CD4-positive, alpha-beta T cell treated with Interleukin-2 at 100 ng/mL for 4 hours (primary cell): Measurements from ENCODE around the gene KLF13.

Experiments used
- DNase-seq: peaks from one replicate; pipeline ENCODE4 v3.0.0-alpha.2; 2020; ENCODE audit warnings: low spot score

Gene KLF13

DNA sequence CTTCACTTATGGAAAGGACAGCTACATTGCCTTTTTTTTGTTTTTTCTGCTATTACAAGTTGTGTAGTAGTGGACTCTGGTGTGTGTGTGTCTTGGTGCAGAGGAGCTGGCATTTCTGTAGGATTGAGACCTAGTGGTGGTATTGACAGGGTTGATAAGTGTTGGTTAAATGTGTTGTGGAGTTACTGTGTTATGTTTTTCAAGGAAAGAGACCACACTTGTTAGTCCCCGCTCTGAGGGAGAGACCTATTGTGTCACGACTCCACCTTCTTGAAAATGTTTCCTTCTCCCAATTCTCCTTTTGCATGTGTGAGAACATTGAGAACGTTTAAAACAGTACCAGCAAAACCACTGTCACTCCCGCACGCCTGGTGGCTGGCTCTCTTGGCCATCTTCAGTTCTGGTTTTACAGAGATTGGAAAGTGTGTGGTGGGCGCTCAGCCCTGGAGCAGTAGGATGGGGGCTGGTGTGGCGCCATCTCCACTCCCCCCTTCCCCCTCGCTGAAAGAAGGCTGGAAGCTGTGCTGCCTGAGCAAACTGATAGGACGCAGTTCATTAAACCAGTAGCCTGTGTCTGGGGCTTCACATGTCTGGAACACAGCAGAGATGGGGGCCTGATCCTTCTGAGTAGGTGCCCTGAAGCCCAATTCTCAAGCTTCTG lies 5.5 kb downstream of the KLF13 start:
- DNase-seq = no peak

- DNase-seq = no peak
Observed at GRCh38 chr15:31332681-31333071, 6.0 kb downstream of the KLF13 start.

DNA sequence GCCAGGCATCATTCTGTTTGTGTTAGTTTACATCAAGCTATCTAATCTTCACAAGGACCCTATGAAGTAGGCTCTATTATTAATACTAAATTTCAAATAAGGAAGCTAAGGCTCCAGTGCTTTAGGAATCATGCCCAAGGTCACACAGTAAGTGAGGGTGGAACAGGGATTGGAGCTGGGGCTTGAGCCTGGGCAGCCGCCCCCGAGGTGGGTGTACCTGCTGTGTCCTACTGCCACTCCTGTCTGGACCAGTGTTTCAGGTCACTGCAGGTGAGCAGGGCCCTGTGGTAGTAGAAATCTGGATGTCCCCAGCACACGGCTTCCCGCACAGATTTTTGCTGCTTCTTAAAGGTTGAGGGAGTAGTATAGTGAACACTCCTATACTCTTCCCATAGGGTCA lies 6.5 kb downstream of the KLF13 start:
- DNase-seq = no peak

DNA sequence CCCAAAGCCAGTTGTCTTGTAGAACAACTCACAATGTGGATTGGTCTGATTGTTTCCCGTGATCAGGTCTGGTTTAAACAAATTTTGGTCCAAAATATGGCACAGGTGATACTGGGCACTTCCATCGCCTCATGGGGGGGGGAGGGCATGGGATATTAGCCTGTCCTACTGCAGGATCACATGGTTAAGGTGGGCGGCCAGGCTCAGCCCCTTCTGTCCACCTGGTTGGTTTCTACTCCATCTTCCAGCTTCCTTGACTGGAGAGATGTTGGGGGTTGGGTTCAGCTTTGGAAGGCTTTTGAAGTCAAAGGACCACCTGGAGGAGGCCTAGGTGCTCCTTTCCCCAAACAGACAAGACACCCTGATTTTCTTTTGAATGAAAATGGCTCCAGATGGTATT lies 7.2 kb downstream of the KLF13 start:
- DNase-seq = no peak

DNA sequence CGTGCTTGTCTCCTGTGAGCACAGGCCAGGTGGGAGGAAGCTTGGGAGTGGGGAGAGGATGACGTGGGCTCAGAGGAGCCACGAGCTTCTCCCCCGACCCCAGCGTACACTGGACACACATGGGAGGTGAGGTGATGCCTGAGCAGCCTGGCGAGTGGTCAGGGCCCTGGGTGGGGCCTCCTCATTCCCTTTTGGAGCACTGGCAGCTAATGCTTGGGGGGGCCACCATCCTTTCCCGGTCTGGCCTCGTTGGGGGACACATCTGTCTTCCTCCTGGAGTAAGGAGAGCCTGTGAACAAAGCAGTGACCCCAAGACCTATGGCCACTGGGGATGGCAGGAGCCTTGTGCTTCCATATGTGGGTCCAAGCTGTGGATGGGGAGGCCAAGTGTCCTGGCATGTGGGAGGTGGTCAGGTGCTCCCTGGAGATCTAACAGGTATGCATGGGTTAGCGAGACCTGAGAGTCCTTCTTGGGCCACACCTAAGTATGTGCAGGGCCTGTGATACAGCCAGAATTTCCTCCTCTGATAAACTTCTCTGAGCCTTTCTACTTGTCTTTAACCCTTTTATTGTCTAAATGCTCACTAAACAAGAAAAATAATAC lies 9.5 kb downstream of the KLF13 start:
- no peak for DNase-seq

DNA sequence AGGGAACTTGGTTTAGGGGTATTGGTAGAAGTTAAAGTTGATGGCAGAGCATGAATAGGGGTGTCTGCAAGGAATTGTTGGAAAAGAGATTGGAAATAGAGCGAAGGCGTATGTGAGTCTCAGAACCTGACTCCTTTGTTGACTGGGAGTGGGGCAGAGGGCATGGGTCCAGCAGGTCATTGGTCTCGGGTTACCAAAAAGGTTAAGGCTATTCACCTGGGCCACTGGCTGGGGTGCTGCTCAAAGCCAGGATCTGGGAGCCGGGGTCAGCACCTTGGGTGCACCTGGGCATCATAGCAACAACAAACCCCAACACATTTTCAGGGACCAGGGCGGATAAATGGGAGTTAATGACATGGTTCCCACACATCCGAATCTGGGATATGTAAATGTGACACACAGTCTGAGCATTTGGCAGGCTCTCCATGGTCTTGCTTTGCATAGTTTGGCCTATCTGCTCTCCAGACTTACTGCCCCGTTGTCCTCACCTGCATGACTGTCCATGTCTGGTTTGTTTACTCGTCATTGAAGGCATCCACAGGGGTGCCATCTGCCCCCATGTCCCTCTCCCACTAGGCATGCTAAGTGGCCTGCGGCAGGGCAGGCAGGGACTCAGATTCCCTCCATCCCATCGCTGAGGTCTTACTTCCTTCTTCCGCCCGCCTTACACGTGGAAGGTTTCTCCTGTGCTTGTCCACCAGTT lies 10.1 kb downstream of the KLF13 start:
- no peak for DNase-seq

DNA sequence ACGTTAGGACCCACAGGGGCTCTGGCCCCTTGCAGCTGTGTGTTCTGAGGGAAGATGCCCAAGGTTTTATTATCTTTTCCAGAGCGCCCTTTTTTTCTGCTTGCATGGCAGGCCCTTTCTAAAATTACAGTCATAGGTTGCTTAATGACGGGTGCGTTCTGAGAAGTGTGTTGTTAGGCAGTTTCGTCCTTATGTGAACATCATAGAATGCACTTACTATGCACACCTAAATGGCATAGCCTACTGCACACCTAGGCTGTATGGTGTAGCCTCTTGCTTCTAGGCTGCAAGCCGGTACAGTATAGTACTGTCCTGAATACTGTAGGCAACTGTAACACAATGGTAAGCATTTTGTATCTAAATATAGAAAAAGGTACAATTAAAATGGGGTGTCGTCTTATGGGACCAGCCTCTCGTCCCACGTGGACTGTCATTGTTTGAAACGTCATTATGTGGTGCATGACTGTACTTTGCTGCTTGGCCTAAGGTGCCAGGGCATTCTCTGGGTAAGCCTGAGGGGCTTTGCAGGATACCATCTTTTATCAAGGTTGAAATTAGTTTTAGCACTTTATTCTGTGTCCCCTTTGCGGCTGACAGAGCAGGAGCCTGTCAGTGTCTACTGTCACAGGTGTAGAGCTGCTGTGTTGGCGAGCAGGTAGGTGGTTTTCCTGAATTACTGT lies 10.9 kb downstream of the KLF13 start:
- no peak for DNase-seq

- no peak for DNase-seq
Observed at GRCh38 chr15:31338318-31338878, 11.8 kb downstream of the KLF13 start.

- no peak for DNase-seq
Observed at GRCh38 chr15:31338879-31339557, 12.4 kb downstream of the KLF13 start.

DNA sequence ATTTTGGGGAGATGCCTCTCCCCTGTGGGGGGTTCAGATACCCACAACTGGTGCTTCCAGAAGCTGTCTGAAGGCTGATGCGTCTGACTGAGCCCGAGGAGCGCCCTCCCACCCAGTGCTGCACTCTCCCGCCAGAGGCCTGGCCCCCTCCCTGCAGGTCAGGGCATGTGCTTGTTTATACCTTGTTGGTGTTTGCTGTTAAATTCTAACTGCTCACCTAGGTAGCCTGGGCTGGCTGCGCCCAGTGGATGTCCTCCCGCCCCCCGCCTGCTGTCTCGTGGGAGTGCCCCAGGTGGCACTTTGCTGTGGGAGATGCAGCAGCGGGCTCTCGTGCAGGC lies 12.9 kb downstream of the KLF13 start:
- DNase-seq = no peak

DNA sequence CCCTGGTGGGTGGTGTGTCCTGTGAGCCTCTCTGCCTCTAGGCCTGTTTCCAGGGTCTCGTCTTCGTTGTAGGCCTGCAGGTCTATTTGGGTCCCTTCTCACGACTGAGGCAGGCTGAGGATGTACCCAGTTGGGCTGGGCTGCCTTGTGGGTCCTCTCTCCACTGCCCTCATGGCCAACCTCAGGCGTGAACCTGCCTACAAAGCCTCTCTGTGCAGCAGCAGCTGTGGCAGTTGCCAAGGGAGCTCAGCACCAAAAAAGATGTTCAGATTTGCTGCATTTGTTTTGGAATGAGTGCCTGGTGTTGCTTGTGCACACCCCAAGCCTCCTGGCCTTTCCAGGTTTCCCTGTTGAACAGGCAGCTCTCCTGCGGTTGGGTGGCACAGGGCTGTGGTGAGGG lies 13.4 kb downstream of the KLF13 start:
- DNase-seq = no peak

DNA sequence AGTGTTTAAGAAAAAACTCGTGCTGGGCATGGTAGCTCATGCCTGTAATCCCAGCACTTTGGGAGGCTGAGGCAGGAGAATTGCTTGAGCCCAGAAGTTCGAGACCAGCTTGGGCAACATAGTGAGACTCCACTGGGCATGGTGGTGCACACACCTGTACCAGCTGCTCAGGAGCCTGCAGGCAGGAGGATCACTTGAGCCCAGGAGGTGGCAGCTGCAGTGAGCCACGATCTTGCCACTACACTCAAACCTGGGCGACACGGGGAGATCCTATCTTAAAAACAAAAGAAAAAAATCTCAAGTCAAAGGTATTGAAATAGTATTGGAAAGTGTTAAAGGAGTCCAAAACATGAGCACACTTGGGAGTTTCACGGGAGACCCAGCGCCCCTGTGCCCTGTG lies 14.0 kb downstream of the KLF13 start:
- no peak for DNase-seq

DNA sequence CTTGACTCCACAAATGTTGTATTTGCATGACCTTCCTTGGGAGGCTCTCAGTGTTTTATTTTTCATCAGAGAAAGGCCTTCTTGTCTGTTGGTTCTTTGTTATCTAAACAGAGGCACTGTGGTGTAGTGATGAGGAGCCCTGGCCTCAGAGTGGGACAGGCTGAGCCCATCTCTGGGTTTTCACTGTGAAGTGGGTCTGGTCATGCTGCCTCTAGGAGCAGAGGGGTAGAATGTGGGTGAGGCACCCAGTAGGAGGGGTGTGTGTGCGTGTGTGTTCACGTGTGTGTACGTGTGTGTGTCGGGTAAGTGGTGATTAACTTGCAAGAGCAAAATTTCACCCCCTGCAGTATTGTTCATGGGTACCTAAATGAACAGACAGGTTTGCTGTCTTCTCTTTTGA lies 14.4 kb downstream of the KLF13 start:
- peak; percentile 51 for DNase-seq

- peak; percentile 62 for DNase-seq
Observed at GRCh38 chr15:31341496-31342195, 15.0 kb downstream of the KLF13 start.

DNA sequence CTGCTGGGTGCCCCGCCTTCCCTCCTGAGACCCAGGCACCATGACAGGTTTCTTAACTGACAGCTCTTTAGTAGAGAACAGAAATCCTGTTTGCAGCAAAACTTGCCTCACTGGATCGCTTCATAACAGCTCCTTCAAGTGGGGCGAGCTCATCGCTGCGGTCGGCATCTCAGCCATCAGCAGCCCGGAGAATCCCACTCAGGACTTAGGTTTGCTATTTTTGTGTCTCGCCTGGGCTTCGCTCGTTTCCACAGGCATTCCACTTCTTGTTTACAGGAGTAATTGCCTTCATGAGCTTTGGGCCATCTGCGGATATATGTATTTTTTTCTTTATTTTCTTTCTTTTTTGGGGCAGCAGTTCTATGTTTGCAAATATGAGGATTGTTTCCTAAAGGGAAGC lies 15.7 kb downstream of the KLF13 start:
- no peak for DNase-seq

- no peak for DNase-seq
Observed at GRCh38 chr15:31342781-31343626, 16.4 kb downstream of the KLF13 start.

DNA sequence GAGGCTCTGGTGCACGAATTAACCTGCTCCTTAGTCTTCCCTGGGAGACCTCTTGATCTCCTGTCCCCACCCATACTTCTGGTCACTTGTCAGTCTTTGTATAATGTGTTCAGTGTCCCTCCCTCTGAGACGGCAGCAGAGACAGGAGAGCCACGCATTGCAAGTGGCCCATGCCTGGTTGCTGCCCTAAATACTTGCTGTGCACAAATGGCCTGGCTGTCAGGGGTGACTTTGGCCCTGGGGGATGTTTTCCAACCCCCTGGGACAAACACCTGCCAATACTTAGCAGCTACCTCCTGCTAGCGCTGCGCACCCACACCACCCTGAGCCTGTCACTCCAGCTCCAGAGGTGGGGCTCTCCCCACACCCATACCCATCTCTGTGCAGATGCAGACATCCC lies 17.2 kb downstream of the KLF13 start:
- DNase-seq = no peak

DNA sequence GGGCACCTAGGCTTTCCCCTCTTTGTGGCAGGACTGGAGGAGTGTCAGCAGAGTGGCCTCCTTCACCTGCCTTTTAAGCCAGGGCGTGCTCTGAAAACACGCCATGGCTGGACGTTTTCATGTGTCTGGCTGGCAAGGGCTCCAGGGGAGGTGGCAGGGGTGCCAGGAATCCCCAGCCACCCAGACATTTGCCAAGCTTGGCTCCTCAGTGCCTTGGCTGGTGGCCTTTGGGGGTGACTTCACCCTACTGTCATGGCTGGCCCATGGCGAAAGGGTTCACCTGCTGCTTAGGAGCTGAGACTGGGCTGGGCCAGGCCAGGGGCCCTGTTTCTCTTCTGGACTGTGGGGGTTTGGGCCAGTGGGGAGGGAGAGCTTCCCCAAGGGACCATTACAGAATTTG lies 17.6 kb downstream of the KLF13 start:
- no peak for DNase-seq

- DNase-seq = no peak
Observed at GRCh38 chr15:31344823-31345605, 18.4 kb downstream of the KLF13 start.
